Type B pancreatic cell (in vitro differentiated cells): ENCODE data around the gene PEX14. TPM values are rescaled to one million over a fixed set of nuclear protein-coding genes. Genes with fewer than 3 reads are reported as not detected.
A peak's percentile ranks its signal among the peaks of the same experiment; 100 is the strongest.

Experiments used
- DNase-seq: peaks from one replicate; pipeline ENCODE4 v3.0.0; 2021; ENCODE audit warnings: mixed read lengths; ENCODE audit not compliant: unreplicated experiment; ENCODE audit errors: extremely low spot score
- H3K27ac Mint-ChIP-seq: 2 replicates; pipeline ENCODE4 v1.8.0; 2021; ENCODE audit warnings: mild to moderate bottlenecking, mixed read lengths
- H3K27me3 Mint-ChIP-seq: 2 replicates; pipeline ENCODE4 v1.8.0; 2021; ENCODE audit warnings: mixed read lengths
- H3K36me3 Mint-ChIP-seq: 2 replicates; pipeline ENCODE4 v1.8.0; 2021; ENCODE audit warnings: mixed read lengths
- H3K4me1 Mint-ChIP-seq: one replicate; pipeline ENCODE4 v1.8.0; 2021; ENCODE audit warnings: mixed read lengths; ENCODE audit not compliant: unreplicated experiment
- H3K4me3 Mint-ChIP-seq: 2 replicates; pipeline ENCODE4 v1.8.0; 2021; ENCODE audit warnings: mild to moderate bottlenecking, mixed read lengths
- H3K9me3 Mint-ChIP-seq: 2 replicates; pipeline ENCODE4 v1.8.0; 2021; ENCODE audit warnings: mixed read lengths
- CTCF ChIP-seq: fragments of 200-600 bp; sonication (generic); conservative IDR thresholded peaks from 2 replicates; pipeline ENCODE4 v1.5.0; 2021; ENCODE audit warnings: antibody characterized with exemption, mild to moderate bottlenecking
- total RNA-seq: library from RNA; stranded (reverse); gene quantifications from 2 replicates; pipeline ENCODE4 v1.2.1, GENCODE V29; 2021; ENCODE audit warnings: low replicate concordance

Gene PEX14
- total RNA-seq, 1 donor from 2014 or later, result 22.5 TPM

DNA sequence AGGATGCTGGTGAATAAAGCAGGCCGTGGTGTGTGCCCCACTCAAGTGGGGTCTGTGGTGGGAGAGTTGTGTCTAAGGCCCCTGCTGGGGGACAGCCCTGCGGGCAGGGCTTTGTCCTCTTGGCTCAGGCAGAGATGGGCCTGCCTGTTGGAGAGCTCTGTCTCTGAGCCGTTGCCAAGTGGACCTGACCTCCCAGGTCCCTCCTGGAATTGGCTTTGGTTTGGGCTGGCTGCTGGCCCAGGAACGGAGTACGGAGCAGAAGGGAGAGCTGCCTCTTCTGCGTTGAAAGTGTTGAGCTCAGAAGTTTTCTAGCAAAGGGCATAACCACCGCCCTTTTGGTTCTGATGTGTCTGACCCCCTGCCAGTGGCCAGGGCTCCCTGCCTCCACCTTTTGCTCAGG is 153.9 kb downstream of the PEX14 start:
- H3K9me3 Mint-ChIP-seq, result no peaks in the 10 kb centered on the region
- no peak overlapping the region for H3K4me3 Mint-ChIP-seq
- H3K4me1 Mint-ChIP-seq, result peaks cover 12% of the 10 kb centered on the region
- peak overlapping the region; percentile 43 for H3K27ac Mint-ChIP-seq
- DNase-seq, result no peak
- no peaks in the 10 kb centered on the region for H3K27me3 Mint-ChIP-seq
- peaks cover 7% of the 10 kb centered on the region for H3K36me3 Mint-ChIP-seq
- no peak for TF ChIP-seq CTCF

DNA sequence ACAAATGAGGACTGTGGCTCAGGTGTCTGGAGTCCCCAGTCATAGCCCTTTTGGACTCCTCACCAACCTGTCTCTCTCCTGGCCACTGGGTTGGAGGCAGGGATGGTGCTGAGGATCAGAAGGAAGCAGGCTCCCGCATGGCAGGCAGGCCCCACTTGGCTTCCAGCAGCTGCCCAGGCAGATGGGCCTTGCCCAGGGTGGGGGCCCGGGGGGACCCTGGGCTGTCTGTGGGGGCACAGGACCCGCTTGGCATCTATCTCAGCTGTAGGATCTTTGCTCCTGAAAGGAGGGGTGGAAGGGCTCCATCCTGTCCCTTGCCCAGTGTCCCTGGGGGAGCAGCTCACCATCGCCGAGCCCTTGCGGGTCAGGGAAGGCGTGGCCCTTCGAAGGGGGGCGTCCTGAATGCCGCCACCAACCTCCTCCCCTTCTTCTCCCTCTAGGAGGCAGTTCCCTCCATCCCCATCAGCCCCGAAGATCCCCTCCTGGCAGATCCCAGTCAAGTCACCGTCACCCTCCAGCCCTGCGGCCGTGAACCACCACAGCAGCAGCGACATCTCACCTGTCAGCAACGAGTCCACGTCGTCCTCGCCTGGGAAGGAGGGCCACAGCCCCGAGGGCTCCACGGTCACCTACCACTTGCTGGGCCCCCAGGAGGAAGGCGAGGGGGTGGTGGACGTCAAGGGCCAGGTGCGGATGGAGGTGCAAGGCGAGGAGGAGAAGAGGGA is 154.5 kb downstream of the PEX14 start:
- Mint-ChIP-seq H3K9me3 (no peaks in the 10 kb centered on the region), H3K4me1 (peaks cover 12% of the 10 kb centered on the region), H3K36me3 (peaks cover 3% of the 10 kb centered on the region), H3K4me3 (no peak overlapping the region), H3K27me3 (no peaks in the 10 kb centered on the region), H3K27ac (no peak overlapping the region)
- TF ChIP-seq CTCF, result no peak
- no peak for DNase-seq

- Mint-ChIP-seq H3K27ac (no peak overlapping the region), H3K27me3 (no peaks in the 10 kb centered on the region), H3K9me3 (no peaks in the 10 kb centered on the region), H3K4me3 (no peak overlapping the region), H3K4me1 (peaks cover 12% of the 10 kb centered on the region), H3K36me3 (peaks cover 3% of the 10 kb centered on the region)
- no peak for TF ChIP-seq CTCF
- no peak for DNase-seq
Measured at GRCh38 chr1:10629816-10630571, 155.2 kb downstream of the PEX14 start.

DNA sequence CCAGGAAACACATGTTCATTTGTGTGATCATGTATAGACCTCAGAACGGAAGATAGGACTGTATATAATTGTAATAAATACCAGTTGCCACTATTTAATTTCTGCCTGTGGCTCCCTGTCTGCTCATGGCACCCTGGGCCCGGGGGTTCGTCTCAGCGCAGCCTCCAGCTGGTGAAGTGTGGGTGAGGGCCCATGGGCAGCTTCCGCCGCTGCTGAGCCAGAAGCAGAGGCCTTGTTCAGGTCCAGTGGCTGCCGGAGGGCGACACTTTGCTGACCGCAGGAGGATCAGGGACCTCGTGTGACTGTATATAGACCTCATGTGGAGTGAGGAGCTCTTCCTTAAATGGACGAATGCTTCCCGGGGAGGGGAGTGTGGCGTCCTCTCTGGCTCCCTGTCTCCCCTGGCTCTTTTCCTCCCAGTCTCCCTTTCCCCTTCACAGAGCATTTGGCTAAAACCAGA is 155.9 kb downstream of the PEX14 start:
- TF ChIP-seq CTCF, result no peak
- Mint-ChIP-seq H3K27ac (no peak overlapping the region), H3K4me1 (peaks cover 7% of the 10 kb centered on the region), H3K27me3 (no peaks in the 10 kb centered on the region), H3K9me3 (no peaks in the 10 kb centered on the region), H3K4me3 (no peak overlapping the region), H3K36me3 (peaks cover 3% of the 10 kb centered on the region)
- DNase-seq, result no peak

GRCh38 chr1:10631121-10631810 is 156.5 kb downstream of the PEX14 start:
- Mint-ChIP-seq H3K4me1 (peaks cover 6% of the 10 kb centered on the region), H3K4me3 (no peak overlapping the region), H3K27ac (no peak overlapping the region), H3K9me3 (no peaks in the 10 kb centered on the region), H3K27me3 (no peaks in the 10 kb centered on the region), H3K36me3 (peaks cover 3% of the 10 kb centered on the region)
- TF ChIP-seq CTCF, result no peak
- no peak for DNase-seq
